GM19467 (cell line): Measurements from ENCODE around the gene TSEN54.
A peak's percentile ranks its signal among the peaks of the same experiment; 100 is the strongest.

Experiments
- ATAC-seq: cut with Tn5 transposase; IDR thresholded peaks from one replicate; pipeline ENCODE4 v1.9.1; 2021; ENCODE audit warnings: mild to moderate bottlenecking, moderate library complexity; ENCODE audit not compliant: unreplicated experiment

Gene TSEN54

DNA sequence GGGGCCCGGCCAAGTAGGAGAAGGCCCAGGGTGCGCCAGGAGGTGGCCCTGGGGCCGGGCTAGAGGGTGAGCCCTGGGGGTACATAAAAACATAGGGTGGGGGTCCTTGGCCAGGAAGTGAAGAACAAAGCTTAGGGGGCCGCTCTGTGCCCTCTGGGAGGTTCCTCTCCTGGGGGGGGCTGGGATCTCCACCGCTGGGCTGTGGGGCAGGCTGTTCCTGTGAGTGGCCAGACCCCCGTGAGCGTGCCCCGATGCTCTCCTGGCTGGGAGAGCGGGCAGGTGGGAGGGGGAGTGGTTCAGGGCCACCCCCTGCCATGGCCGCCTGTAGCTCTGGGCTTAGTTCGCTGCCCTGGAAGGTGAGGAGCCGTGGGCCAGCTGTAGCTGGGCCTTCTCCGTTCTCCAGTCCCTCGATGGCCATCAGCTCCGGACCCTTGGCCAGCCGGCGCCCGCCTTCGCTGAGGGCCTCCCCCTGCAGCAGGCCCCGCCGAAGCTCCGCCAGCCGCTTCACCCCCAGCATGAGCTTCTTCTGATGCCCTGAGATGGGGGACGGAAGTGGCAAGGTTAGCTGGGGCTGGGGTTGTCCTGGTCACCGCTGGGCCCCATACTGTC is 13.5 kb upstream of the TSEN54 start:
- ATAC-seq = no peak

DNA sequence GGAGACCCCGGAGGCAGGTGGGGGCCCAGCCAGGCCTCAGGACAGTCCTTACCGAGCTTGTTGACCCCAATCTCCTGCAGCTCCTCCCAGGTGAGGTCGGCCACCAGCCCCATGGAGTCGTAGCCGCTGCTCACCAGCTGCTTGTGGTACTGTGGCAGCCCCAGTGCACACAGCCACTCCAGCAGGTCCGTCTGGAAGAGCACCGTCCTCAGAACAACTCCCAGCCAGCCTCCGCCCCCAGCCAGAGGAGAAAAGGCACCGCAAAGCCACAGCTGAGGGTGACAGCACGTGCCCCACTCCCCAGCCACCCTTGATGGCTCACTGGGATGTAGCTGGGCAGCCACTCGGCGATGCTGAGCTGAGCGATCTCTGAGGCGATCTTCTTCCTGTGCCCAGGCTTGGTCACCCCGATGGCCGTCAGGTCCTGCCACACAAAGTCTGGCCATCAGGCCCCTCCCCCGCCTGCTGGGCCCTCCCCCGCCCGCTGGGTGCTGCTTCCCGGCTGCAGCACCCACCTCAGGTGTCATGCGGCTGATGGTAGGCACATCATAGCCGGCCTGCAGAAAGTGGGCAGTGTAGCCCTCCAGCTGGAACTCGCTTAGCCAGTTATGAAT is 12.9 kb upstream of the TSEN54 start:
- ATAC-seq = no peak

DNA sequence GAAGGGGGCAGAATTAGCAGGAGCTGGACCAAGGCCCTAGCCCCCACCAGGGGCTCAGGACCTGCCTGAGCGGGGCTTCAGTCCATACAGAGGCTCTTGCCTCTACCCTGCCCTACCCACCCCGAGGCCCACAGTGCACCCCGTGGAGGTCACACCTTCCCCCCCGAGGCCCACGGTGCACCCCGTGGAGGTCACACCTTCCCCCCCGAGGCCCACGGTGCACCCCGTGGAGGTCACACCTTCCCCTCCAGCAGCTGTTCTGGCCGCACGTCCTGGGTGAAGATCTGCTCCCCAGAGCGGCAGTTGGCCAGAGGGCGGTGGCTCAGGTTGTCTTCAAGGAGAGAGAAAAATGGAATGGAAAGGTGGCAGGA is 12.4 kb upstream of the TSEN54 start:
- ATAC-seq = no peak

DNA sequence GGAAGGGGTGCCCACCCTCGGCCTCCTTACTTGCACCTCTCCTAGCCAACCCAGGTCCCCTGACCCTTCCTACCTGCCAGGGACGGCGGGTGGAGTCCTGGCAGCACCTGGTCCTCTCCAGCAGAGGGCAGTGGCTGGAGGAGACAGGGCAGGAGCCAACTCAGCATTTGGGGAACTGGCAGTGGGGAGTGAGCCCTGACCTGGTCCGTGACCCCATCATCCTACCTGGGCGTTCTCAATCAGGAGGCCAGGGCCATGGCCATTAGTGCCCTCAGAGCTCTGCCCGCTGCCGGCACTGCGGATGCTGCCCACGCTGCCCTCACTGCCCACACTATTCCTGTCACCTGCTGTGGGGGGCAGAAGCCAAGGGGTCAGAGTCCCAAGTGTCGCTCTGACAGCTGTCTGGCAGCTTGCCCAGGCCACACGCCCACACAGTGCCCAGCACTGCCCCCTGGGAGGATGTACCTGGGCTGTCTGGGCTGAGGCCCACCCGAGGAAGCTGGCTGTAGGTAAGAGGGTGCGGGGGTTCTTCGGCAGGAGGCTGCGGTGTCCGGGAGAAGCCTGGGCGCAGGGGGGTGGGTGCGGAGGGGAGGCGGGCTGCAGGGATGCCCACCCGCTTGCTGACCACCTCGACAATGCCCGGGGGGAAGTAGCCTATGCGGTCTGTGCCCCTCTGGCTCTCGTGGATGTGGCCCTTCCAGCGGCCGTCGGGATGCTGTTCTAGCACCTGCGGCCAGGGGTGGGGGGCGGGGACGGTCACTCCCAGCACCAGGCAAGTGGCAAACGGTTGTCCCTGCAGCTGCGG is 11.8 kb upstream of the TSEN54 start:
- ATAC-seq = no peak

DNA sequence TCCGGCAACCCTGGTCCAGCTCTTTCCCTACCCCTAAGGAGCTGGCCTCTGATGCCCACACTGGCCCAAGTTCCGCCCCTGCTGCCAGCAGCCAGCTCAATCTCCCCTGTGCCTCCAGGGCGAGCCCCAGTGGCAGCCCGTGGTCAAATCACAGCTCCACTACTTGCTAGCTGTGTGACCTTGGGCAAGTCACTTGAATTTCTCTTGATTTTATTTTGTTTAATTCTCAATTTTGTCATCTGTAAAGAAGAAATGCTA is 11.2 kb upstream of the TSEN54 start:
- no peak for ATAC-seq

DNA sequence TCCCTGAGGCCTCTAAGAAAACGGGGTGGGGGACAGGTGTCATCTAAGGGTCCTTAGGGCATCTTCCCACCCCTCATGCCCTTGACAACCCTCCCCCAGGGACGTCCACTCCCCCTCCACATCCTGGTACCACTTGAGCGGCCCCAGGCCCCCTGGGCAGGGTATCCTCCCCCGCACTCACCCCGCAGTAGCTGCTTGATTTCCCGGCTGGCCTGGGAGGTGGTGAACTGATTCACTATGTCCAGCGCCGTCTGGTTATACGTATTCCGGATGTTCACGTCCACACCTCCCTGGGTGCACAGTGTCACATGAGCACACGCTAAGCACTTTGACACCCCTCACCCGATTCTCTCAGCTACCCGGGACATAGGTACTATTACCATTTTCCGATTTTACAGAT is 10.7 kb upstream of the TSEN54 start:
- no peak for ATAC-seq

DNA sequence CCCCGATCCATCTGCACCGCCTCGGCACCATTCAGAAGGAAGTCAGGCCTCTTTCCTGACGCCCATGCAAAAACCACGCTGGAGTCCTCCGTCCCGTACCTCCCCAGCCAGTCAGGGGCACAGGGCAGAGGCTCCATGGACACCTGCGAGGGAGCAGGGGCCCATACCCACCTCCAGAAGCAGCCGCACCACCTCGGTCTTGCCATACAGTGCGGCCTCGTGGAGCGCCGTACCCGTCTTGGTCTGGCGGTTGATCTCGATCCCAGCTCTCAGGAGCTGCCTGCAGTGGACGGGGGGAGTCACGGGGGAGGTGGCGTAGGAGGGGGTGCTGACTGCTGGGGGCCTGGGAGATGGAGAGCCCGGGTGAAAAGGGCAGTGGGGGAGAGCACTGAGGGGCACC is 10.2 kb upstream of the TSEN54 start:
- no peak for ATAC-seq

DNA sequence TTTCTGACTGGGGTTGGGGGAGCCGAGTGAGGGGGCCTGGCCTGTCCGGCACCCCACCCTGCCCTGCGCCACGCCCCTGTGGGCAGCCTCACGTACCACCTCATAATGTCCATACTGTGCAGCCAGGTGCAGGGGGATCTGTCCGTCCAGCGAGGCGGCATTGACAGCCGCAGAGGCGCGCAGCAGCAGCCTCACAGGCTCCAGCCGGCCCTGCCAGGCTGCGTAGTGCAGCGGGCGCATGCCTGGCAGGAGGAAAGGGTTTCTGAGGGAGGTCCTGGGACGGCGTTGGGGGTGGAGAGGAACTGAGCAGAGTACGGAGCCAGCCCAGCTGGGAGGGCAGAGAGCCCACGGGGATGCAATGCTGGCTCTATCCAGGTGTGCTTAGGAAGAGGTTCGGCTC is 9.4 kb upstream of the TSEN54 start:
- ATAC-seq = no peak

DNA sequence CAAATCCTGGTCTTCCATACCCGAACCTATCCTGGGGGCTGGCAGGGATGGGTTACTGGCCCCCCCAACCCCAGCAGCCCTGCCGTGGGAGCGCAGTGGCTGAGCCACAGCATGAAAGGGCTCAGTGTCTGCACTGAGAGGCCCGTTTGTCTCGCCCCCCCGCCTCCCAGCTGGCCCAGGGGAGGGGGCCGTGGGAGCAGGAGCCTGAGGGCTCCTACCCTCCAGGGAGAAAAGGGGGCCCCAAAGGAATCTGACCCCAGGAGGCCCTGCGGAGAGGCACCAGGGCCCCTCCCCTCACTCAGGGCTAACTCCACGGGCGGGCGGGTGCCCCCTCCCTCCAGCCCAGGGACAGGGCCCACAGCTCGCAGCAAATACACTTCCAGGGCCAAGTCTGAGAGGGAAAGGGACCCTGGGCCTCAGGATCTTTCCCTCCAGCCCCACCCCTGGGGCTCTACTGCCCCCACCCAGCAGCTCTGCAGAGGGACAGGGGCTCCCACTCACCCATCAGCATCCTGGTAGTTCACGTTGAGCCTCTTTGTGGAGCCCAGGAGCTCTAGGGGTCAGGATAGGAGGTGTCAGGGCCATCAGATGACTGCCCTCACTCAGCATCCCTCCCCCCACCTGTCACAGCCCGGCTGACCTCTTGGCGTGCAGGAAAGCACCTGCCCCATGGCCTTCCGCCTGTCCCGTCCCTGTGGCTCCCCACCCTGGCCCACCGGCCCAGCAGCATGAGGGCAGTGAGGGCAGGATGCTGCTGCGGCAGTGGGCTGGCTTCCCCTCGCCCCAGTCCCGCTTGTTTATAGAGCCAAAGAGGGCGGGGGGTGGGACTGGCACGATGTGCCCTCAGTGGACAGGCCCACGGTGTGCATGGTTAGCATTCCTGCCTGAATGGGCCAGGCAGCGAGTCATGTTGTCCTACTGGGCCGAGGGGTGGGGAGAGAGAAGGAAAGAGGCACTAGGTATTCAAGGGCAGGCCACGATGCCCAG is 8.3 kb upstream of the TSEN54 start:
- no peak for ATAC-seq

DNA sequence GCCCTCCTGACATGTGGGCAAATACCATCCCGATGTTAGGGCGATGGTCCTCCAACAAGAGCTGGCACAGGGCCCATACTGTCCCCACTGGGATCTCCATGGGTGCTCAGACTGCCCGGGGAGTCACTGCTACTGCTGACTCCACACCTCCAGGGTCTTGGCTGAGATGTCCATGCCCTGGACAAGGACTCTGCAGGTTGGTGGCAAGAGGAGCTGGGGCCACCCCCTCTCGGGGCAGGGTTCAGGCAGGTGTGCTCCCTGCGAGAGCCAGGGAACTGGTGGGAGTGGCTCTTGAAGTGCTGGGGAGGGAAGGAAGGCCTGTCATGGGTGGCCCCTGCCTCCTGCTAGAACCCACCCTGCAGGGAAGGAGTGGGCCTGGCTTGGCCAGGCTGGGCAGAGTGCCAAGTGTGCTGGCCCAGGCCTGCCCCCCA is 7.4 kb upstream of the TSEN54 start:
- ATAC-seq = no peak

DNA sequence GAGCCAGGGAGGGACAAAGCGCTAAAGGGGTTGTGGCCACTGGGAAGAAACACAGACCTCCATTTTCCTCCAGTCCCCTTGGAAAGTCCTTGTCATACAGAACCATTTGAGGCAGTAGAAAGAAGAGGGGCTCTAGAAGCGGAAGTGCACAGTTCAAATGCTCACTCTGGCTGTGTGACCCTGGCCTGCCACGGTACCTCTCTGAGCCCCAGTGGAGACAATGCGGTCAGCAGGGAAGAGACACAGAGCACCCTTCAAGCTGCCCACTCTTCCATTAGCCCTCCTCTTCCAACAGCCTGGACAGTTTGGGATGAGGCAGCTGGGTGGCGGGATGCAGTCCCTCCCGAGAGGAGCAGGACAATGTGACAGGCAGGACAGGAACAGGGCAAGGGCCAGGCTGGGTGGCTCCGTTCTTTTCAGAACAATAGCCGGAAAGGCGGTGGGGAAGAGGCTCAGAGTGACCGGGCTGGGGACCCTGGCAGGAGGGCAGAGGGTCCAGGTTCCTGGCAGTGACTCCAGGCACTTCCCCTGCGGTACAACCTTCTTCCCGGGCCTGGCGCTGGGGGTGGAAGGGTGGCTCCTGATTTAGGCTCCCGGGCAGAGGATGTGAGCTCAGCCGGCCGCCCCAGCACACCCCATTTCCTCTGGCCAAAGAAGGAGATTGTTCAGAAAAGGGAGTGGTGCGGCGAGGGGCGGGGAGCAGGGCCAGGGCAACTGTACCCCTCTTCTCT is 6.6 kb upstream of the TSEN54 start:
- no peak for ATAC-seq

DNA sequence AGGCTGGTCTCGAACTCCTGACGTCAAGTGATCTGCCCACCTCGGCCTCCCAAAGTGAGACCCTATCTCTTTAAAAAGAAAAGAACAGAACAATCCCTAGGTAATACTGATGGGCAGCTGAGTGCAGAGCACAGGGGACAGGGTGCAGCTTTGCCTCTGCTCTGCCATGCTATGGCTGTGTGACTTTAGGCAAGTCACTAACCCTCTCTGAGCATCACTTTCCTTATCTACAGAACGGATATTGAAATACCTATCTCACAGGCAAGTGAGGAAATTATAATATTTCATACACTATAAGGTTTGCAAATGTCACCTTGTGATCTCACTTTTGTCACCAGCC is 5.1 kb upstream of the TSEN54 start:
- ATAC-seq = no peak

DNA sequence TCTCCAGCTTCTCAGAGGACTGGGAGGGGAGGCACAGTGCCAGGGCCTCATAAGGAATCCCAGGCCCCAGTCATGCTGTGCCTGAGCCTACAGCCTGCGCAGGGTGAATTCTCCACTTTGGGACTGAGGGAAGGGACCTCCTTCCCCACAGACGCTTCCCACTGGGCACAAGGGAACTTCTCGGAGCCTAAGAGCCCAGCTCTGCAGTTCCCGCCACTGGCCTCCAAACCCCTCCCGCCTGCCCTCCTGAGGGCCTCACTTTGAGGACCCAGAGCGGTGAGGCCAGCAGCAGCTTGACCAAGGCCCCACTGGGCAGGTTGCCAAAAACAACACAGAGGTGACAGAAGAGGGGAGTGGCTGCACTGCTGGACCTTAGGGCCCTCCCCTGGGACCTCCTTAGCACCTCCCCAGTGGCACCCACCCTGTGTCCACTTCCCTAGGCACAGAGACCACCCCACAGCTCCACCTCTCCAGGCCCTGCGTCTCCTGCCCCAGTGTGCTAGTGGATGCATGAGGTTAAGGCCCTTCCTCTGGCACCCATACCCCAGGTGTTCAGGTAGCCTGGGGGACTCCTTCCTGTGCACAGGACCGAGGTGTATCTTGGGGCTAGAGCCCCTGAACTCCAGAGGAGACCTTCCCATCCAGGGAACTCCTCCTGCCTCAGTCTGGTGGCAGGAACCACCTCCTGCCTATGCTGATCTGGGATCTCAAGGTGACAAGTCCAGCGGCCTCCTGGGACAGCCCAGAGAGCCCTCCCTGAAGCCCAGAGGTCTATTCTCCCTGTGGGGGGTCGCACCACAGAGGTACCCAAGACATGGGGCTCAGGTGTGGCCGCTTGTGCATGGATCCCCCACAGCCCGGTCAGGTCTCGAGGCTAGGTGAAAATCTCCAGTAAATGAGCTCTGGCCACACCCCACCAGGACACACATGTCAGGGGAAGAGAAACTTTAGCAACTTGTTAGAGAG is 4.4 kb upstream of the TSEN54 start:
- ATAC-seq = no peak

DNA sequence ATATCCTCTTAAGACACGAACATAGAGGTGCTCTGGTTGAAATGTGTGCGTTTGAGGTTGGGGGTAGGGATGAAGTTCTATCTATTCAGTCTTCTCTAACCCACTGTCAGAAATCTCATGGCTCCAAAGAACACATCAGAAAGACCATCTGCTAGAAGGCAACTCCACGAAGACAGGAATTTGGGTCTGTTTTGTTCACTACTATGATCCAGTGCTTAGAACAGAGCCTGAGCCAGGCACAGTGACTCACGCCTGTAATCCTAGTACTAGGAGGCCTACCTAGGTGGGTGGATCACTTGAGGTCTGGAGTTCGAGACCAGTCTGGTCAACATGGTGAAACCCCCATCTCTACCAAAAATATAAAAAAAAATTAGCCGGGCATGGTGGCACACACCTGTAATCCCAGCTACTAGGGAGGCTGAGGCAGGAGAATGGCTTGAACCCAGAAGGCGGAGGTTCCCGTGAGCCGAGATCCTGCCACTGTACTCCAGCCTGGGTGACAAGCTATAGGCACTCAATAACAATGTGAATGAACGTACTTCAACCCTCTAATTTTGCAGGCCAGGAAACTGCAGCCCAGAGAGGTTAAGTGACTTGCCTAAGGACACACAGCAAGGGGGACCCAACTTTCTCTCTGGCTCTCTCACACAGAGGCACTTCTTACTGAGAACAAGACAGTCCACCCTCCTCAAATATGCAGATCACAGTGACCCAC is 3.2 kb upstream of the TSEN54 start:
- no peak for ATAC-seq

DNA sequence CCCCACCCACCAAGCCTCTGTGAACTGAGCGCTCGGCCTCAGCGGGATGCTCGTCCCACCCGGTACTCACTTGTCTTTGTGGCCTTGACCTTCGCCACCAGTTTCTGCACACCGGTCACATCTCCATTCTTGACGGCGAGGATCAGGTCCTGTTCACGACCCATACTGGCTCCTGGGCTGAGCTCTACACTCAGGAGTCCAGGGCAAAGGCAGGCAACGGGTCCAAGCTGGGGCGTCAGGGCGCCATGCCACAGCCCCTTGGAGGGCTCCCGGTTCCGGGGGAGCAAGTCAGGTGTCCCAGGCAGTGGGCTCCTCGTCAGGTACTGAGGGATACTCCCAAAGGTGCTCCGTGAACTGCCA is 2.7 kb upstream of the TSEN54 start:
- ATAC-seq = no peak

DNA sequence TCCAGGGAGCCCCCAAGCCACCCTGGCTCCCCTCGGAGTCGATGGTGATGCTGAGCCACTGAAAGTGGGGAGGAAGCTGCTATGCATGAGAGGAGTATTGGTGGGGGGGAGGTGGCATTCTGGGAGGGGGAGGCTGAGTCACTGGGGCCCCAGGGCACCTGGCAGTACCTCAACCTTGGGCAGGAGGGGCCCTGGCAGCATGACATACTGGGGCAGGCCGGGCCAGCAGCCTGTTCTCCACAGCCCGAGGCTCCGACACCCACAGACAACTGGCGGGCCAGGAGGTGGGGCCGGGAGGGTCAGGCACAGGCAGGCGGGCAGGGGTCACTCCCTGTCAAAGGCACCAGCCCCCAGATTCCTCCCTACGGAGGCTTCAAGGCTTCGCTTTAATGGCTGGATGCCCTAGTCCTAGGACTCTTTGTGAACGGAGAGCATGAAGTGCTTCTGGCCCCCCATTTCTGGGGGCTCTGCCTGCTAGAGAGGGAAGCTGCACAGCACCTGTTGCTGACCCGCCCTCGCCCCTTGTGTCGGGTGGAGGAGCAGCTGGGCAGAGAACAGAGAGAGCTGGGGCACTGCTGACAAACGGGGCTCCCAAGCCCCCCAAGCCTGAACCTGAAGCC is 1.9 kb upstream of the TSEN54 start:
- no peak for ATAC-seq

DNA sequence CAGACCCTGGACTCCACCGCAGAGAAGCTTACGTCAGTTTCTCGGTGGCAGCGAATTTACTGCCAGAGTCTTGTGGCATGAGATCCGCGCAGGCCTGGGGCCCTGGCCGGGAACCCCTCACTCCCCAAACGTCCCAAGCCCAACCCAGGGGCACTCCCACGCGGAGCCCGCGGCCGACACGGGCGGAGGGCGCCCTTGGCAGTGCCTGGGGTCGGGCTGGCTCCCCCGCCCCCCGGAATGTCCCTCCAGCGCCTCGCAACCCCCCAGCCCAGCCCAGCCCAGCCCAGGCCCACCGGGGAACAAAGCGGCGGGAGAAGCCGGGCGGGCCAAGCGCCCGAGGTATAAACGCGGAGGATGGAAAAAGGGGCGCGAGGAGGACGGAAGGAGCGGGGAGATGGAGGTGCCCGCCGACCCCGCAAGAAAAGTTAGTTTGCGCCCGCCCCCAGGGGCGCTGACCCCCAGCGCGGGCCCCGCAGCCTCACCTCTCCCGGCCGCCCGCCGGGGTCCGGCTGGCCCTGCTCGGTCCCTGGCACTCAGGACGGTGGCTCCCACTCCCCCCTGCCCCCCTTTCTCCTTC is 1.3 kb upstream of the TSEN54 start:
- no peak for ATAC-seq

DNA sequence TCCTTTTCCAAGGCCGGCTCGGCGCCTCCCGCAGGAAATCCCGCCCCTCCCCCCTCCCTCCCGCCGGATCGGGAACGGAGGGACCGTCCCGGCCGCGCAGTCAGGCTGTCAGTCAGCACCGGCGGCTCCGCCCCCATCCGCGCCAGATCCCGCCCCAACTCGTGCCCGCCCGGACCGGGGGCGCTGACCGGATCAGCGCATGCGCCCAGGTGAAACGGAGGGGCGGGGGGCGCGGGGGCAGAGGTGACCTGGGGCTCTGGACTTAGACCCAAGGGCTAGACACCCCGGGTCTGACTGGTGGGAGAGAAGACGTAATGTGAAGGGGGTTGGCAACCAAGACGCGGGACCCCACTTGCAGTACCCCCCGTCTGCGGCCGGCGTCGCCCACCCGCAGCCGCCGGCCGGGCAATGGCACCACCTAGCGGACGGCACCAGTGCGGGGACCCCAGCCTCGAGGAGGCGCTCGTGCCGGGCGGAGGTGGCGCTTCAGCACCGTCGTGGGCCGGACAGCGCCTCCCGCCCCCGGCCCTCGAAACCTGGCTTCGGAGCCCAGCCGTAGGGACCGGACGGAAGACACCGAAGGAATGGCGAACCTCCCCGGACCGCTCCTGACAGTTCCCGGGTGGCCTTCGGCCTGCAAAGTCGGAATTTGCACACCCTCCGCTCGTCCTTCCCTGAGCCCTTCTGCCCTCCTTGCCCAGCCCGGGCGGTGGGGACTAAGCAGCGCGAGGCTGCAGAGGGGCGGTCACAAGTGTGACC is 653 bp upstream of the TSEN54 start, which contains the start of gene CASKIN2:
Gene CASKIN2, minus strand, starts transcription at position 42 of the 759 bp plus-strand sequence. CDS start 1,733 bp downstream, outside the sequence.
- peak; percentile 41 for ATAC-seq
